Measurements from ENCODE around the gene FBXO31. TPM values are rescaled to one million over a fixed set of nuclear protein-coding genes. Genes with fewer than 3 reads are reported as not detected.

Gene FBXO31
- total and polyA plus RNA-seq, 2 of the 13 experiments (the other 11 are each of a cell fraction or from before 2014, with no cell fraction given), result 92.4 to 101 TPM

- H3K4me2 ChIP-seq (ENCODE audit: low read depth, low read length), result no peak overlapping the region
- TF ChIP-seq ETS1 (CRISPR knock-in tag; IDR thresholded peaks at IDR 0.05) (no peak), FOXP1 (IDR thresholded peaks at IDR 0.05) (no peak), FOXP1 (CRISPR knock-in tag; IDR thresholded peaks at IDR 0.05) (no peak), ZNF362 (CRISPR knock-in tag; IDR thresholded peaks at IDR 0.05; ENCODE audit: borderline replicate concordance) (no peak), CHD2 (IDR thresholded peaks at IDR 0.05; ENCODE audit: low read depth, low read length) (no peak), SMARCE1 (IDR thresholded peaks at IDR 0.05; ENCODE audit: borderline replicate concordance) (no peak), IKZF4 (CRISPR knock-in tag; IDR thresholded peaks at IDR 0.05; ENCODE audit: borderline replicate concordance, low read depth, not compliant biosample characterization) (no peak), RORA (CRISPR knock-in tag; IDR thresholded peaks at IDR 0.05) (no peak)
- no peak overlapping the region for H3K27ac ChIP-seq (ENCODE audit: extremely low read length, insufficient read depth, low read length)
- H3K27me3 ChIP-seq (ENCODE audit: control insufficient read depth in 1 of 2, insufficient read depth in 2 of 2, low read length in 2 of 2), result no peaks in the 10 kb centered on the region
- WGBS (ENCODE audit: low lambda C conversion rate), result 100% methylated on average over 7 of the region's 7 CpGs
- no TSS peak for BruUV-seq (replicated peaks)
- POLR2A ChIA-PET, result no interaction called here
- H3K9me3 ChIP-seq (ENCODE audit: low read length), result no peaks in the 10 kb centered on the region
- peaks cover 13% of the 10 kb centered on the region for H3K79me2 ChIP-seq (ENCODE audit: insufficient read depth, low read length)
- H3K4me3 ChIP-seq (replicated peaks in 1 of 3; ENCODE audit: insufficient read depth in 1 of 3, low read depth in 2 of 3, low read length in 3 of 3), result no peak overlapping the region
- DNase-seq (ENCODE audit: low spot score), result no peak
- H4K20me1 ChIP-seq (ENCODE audit: insufficient read depth, low read length), result peaks cover 8% of the 10 kb centered on the region; the same call in 1 of the 2 replicates
- ATAC-seq, result no peak
- H3K9ac ChIP-seq (ENCODE audit: insufficient read depth, low read depth, low read length), result no peak overlapping the region
- CTCF ChIA-PET (ENCODE audit: low intra/inter-chr PET ratio, low total read pairs), result no interaction called here
- intact Hi-C loops (cut with micrococcal nuclease; ENCODE audit: unreplicated experiment), result no loop called here
- in situ Hi-C loops (cut with HindIII; ENCODE audit: extremely low pct_ligation_motif_present, low pct_unique_long_range_greater_than_20kb), result no loop called here
- no peaks in the 10 kb centered on the region for H3K4me1 ChIP-seq (ENCODE audit: insufficient read depth, low read length)
- no peak for FAIRE-seq
- peaks cover 31 to 57% of the 10 kb centered on the region in 2 experiments for H3K36me3 ChIP-seq (replicated peaks in 1 of 2; ENCODE audit: control insufficient read depth in 1 of 2, insufficient read depth in 2 of 2, low read length in 2 of 2)
- H2AFZ ChIP-seq (ENCODE audit: low read length), result no peak overlapping the region
Measured at GRCh38 chr16:87431926-87432325, 48.4 kb upstream of the FBXO31 start.

Data from HepG2 (cell line).